NCI-H1092 (cell line): Measurements from ENCODE around the gene DIP2C.

Source experiments
- DNase-seq: peaks from one replicate; lab custom pipeline; 2025; lab: John Stamatoyannopoulos, UW

The DIP2C gene

DNA sequence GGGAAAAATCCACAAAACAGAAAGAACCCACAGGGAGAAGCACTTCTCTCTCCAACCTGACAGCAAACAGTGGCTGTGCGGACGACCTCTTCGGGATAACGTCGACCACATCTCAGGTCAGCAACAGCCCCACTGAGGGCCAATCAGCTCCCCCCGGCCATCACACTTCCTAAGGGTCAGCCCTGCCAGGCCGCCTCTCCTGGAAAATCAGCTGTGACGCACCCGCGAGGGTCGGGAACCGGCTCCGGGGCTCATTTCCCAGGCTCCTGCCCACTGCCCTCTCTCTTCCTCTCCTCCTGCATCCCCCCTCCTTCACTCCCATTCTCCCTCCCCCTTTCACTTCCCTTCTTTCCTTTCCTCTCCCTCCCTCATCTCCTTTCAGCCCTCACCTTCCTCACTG lies 118.3 kb downstream of the DIP2C start:
- DNase-seq: no peak

- DNase-seq: no peak
Observed at GRCh38 chr10:570628-571163, 118.8 kb downstream of the DIP2C start.

DNA sequence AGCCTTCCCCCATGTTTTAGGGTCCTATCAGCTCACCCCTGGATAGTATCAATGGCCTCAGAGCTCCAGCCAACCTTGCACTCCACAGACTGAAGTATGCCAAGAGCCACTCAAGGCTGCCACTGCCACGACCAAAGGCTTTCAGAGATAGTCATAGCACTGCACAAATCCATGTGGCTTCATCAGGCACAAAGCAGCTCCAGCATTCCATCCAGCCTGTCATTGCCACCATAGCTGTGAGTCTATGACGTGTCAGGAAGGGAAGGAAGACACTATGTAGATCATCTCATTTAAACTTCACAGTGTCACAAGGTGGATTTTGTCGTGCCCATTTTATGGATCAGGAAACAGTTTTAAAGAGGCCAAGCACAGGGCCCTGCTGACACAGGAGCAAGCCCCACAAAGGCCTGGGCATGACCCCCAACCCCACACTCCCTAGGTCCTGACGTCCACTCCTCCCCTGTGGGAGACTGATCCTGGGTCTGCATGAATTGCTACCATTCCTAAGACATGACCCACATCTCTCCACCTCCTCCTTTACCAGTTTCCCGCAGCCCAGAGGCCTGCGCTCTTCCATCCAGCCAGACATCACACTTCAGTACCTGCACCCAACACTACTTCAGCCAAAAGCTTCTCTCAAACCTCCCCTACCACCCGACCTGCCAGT lies 119.4 kb downstream of the DIP2C start:
- no peak for DNase-seq

DNA sequence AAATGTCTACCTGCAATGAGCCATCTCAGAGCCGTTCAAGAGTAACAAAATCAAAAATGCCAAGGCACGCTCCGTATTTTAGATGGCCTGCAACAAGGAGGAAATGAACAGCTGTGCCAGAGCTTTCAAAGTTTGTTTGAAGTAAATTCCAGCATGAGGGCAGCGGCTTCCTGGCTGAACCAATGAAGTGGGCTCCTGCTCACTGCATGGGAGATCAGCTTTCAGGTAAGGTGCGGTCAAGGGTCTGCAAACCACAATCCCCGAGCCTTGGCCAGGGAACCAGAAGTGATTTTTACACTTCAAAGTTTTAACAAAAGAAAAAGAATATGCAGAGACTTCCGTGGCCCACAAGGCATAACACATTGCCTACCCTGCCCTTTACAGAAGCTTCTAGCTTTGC lies 120.6 kb downstream of the DIP2C start:
- no peak for DNase-seq

GRCh38 chr10:567869-568268 lies 121.6 kb downstream of the DIP2C start:
- DNase-seq: no peak

DNA sequence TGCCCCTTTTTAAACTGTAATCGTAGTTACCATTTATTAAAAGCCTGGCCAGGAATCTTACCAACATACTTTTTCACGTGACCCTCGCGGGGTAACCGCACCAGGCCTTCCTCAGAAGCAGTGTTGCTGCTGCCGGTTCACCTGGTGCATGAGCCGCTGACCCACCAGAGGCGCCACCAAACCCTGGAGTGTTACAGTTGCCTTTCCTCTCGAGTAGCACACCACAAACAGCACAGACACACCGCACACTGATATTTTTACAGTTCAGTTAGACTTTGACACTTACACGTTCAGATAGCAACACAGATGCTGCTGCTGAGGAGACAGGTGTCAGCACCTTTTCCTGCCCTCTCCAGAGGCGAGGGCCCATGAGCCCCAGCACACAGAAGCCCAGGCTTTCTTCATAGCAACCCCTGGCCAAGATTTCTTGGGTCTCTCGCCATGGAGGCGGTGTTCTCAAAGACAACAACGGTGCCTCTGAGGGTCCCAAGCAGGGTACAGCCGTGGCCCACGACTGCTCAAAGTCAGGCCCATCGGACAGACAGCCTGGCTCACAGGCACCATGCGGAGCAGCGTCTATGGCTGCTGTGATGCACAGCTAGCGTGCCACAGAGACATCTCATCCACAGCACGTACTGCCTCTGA lies 123.1 kb downstream of the DIP2C start:
- DNase-seq: no peak

GRCh38 chr10:565676-566075 lies 123.8 kb downstream of the DIP2C start:
- no peak for DNase-seq

- DNase-seq: no peak
Observed at GRCh38 chr10:565146-565545, 124.3 kb downstream of the DIP2C start.

GRCh38 chr10:563827-564226 lies 125.6 kb downstream of the DIP2C start:
- DNase-seq: no peak

DNA sequence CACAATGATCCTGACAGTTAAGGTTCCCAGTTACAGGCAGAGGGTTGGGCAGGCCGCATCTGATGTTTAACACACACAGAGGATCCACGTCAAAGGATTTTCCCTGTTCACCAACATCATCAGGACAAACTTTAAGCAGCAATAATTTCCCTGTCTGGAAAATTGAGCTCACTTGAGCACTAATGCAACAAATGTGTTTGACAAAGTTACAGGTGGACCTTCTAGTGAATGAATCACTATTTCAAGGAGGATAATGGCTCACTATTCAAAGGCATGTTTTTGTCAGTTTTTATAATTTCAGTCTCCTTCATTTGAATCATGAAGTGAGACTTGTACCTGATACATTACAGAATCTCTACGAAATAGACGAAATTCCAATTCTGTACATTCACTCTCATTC lies 127.3 kb downstream of the DIP2C start:
- DNase-seq: no peak

DNA sequence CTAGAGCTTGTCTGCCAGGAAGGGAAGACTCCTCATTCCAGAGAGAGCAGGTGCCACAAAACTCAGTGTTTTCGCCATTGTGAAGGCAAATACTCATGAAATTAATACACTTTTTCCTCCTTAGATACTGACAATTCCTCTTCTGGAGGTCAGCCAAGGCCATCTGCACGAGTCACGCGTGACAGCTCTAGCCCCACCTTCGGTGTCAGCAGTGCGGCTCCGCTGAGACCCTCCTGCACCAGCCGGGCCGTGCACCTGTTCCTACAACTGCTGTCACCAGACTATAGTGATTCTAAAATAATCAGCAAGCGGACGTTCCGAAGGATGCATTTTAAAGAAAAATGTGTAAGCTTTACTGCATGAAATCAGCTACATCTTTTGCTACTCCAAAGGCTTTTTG lies 127.7 kb downstream of the DIP2C start:
- no peak for DNase-seq

DNA sequence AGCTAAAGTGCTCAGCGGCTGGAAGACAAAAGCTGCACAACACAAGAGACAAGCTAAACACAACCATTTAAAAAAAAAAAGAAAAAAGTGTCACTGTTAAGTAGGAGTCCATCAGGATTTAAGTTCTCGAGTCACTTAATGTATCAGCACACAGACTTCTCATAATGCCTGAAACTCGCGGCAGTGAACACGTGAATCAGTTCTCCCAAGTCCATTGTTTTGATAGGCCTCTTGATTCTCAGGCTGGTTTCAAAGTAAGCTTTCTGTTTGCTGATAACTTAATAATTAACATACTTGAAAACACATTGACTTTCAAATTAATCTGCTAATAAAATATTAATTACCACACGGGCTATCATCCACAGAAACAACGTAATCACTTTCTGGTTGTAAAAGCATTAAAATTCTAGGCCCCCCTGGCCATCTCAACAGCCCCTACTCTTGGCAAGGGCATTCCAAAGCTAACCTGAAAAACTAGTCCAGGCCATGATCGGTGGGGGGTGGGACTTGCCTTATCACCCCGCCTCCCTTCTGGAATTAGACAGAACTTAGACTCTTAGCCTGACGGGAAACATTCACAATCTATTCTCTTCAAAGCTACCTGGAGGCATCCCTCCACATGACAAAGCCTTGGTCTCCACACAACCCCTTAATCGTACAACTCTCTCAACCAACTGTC lies 129.0 kb downstream of the DIP2C start:
- DNase-seq: no peak

DNA sequence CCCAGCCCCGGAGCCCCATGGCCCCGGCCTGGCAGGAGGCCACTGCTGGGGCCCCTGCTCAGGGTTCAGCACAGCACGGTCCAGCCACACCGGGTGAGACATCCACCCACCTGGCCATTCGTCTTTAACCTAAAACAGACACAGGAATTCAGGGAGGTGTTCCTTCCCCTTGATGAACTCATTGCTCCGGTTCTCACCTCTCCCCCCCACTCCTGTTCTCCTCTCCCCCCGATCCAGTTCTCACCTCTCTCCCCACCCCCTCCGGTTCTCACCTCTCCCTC lies 129.8 kb downstream of the DIP2C start:
- no peak for DNase-seq

- no peak for DNase-seq
Observed at GRCh38 chr10:558891-559766, 130.3 kb downstream of the DIP2C start.

DNA sequence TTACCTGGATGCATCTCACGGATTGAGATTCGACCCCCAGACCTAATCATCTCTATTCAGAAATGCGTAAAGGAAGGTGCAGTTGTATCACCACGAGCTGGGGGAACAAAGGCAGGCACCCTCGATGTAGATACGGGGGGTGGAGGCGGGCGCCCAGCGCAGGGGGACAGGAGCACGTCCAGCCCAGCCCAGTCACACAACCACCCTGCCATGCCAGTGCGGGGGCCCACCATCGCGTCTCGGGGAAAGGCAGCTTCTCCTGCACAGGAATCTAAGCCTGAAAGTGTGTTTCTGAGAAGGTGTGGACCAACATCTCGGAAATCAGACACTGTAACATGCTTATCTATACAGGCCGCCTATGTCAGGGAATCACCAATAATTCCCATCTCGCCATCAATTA lies 131.1 kb downstream of the DIP2C start:
- no peak for DNase-seq

GRCh38 chr10:557792-558328 lies 131.6 kb downstream of the DIP2C start:
- no peak for DNase-seq

DNA sequence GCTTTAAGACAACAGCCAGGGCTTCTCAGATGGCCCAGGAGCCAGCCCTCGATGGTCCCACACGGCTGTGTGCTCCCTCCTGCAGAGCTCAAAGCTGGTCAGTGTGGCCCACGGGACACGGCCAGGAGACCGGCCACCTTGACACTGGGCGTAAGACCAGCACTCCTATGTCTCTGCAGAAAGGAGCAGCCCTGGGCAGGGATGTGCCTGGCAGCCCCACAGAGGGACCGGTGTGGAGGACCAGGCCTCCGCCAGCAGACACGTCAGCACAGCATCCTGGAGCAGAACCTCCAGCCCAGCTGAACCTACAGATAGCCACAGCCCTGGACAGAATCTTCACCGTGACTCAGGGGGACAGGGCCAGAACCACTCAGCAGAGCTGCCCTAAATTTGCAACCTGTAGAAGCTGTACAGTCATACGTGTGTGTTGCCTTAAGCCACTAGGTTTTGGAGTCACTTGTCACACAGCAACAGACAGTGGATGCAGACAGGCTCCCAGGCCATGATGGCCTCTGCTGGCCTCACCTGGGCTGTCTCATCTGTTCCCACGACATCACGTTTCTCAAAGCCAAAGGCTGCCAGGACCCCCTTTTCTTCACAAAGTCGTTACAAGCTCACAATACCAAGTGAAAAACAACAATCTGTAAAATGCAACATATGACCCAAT lies 132.4 kb downstream of the DIP2C start:
- no peak for DNase-seq

DNA sequence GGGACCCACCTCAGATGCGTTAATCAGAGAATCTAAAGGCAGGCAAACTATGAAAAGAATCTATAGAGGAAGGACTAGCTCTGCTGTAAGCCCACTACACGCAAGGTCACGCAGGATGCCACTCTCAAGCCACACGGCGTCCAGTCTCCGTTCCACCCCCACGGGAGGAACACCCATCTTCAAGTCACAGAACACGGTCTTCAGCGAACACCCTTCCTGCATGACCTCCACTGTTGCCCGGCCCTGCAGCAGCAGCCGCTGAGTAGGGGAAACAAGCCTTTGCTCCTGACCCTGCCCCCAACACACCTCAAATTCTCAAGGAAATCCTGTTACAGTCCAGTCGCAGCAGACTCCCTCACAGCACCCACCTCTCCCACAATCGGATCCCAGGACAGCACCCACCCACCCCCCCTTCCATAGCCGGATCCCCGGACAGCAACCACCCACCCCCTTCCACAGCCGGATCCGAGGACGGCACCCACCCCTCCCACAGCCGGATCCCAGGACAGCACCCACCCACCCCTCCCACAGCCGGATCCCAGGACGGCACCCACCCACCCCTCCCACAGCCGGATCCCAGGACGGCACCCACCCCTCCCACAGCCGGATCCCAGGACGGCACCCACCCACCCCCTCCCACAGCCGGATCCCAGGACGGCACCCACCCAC lies 133.7 kb downstream of the DIP2C start:
- no peak for DNase-seq

GRCh38 chr10:555281-555680 lies 134.2 kb downstream of the DIP2C start:
- no peak for DNase-seq

GRCh38 chr10:554182-554848 lies 135.2 kb downstream of the DIP2C start:
- DNase-seq: no peak

- DNase-seq: no peak
Observed at GRCh38 chr10:553233-553632, 136.2 kb downstream of the DIP2C start.
